ENCODE results near the gene MCEE.

MCEE gene

DNA sequence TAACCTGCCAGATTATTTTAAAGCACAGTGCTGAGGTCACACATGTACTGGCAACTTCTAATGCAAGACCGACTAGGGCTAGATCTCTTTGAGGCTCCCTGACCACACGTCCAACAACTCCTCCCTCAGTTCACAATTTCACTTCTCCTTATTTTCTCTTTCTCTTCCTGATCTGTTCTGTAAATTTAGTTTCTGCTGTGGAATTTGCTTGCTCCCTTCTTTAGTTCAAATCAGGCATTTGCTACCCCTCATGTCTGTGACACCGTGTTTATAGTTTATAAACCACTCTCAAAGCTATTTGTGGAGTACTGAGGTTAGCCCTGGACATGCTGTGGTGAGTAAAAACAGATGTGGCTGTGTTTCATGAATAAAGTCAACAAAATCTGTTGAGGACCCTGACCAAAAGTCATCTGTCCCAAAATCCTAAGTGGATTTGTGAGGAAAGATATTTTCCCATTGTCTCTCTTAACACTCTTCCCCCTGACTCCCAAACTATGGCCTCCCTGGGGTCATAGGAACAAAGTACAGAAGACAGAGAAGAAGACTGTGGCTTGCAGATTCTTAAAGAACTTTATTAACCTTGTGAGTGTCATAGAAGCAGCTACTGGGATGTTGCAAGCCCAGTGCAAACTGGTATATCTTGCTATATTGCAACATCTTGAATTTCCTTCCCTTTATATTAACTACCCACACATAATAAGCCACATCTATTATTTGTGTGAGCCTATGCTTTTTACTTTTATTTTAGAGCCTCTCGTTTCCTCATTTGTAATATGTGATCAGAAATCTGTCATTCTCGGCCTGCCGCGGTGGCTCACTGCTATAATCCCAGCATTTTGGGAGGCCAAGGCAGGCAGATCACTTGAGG, 65.0 kb downstream of the MCEE start:
- in situ Hi-C loops (cut with HindIII; ENCODE audit: low pct_ligation_motif_present, low pct_unique_long_range_greater_than_20kb, low sequenced_read_pairs), result no loop called here
- DNase-seq, result no peak

DNA sequence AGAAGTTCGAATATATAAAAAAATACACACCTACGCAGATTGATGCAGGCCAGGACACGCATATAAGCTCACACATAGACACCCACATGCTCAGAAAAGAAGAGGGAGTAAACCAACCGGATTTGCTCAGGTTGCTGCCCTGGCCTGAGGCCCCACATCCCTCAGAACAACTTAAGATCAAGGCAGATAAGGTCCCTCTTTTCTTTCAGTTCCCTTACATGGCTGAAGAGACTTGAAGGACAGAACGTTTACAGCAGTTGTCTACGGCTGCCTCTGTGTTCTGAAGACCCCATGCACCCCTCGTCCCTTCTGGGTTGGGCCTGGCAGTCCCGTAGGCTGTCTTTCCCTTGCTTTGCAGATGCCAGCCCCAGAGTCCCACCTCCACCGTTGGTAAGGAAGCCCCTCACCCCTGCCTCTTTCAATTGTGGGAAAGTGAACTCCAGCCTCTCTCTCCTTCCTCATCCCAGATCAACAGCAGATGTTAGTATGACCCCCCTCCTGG, 65.9 kb downstream of the MCEE start:
- no peak for DNase-seq
- in situ Hi-C loops (cut with HindIII; ENCODE audit: low pct_ligation_motif_present, low pct_unique_long_range_greater_than_20kb, low sequenced_read_pairs), result no loop called here

DNA sequence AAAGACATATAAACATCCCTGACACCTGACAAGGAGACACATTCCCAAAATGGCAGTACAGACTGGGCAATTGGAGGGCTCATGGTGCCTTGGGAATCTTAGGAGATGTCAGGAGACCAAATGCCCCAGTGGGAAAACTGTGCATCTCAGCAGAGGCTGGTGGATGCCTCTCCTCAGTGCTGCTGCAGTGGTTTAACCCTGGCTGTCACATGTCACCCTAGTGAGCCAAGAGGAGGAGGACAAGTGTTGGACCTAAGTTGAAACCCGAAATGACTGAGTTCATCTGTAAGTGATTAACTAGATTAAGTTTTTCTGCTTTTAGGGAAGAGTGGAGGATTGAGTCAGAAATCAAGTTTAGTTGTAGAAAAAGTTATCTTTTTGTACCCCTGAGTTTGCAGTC, 66.8 kb downstream of the MCEE start:
- DNase-seq, result no peak
- in situ Hi-C loops (cut with HindIII; ENCODE audit: low pct_ligation_motif_present, low pct_unique_long_range_greater_than_20kb, low sequenced_read_pairs), result no loop called here

DNA sequence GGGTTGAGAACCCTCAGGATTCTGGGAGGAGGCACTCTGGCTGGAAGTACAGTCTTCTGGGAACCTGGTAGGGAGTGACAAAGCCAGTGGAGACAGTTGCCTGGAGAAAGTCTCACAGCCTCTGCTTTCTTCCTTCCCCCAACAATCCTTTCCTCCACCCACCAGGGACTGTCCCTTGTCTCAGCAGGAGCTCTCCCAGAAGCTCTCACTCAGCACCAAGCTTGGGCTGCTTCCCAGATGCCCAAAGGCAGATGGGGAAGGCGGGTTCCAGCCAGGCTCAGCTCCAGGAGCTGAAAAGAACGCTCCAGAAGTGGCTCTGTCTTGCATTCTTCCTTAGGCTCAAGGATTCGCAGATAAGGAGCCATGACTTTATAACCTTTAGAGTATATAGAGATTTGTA, 69.2 kb downstream of the MCEE start:
- no peak for DNase-seq
- in situ Hi-C loops (cut with HindIII; ENCODE audit: low pct_ligation_motif_present, low pct_unique_long_range_greater_than_20kb, low sequenced_read_pairs), result no loop called here

DNA sequence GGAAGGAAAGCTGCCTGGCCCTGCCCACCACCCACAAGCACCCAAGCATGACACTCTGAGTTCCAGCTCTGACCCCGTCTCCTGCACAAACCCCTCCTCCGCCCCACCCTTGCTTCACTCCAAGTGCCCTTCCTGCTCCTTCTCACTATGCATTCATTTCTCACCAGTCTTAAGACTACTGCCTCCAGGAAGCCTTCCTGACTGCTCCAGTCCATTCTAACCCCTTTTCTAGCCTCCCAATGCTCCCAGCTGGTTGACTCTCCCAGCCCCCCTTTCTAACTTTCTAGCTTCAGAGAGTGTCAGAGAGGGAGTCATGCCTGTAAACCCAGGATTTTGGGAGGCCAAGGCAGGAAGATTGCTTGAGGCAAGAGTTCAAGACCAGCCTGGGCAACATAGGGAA, 69.8 kb downstream of the MCEE start:
- DNase-seq, result no peak
- in situ Hi-C loops (cut with HindIII; ENCODE audit: low pct_ligation_motif_present, low pct_unique_long_range_greater_than_20kb, low sequenced_read_pairs), result no loop called here
